ENCODE measurements around the gene MPC1. TPM values are rescaled to one million over a fixed set of nuclear protein-coding genes. Genes with fewer than 3 reads are reported as not detected.
A peak's percentile ranks its signal among the peaks of the same experiment; 100 is the strongest.

MPC1 gene
- total and polyA plus RNA-seq, 2 experiments from 2014 or later: 15.5 to 39.4 TPM

GRCh38 chr6:166352923-166353322, 29.8 kb downstream of the MPC1 start (continued):
- TF ChIP-seq, protein P1, sequence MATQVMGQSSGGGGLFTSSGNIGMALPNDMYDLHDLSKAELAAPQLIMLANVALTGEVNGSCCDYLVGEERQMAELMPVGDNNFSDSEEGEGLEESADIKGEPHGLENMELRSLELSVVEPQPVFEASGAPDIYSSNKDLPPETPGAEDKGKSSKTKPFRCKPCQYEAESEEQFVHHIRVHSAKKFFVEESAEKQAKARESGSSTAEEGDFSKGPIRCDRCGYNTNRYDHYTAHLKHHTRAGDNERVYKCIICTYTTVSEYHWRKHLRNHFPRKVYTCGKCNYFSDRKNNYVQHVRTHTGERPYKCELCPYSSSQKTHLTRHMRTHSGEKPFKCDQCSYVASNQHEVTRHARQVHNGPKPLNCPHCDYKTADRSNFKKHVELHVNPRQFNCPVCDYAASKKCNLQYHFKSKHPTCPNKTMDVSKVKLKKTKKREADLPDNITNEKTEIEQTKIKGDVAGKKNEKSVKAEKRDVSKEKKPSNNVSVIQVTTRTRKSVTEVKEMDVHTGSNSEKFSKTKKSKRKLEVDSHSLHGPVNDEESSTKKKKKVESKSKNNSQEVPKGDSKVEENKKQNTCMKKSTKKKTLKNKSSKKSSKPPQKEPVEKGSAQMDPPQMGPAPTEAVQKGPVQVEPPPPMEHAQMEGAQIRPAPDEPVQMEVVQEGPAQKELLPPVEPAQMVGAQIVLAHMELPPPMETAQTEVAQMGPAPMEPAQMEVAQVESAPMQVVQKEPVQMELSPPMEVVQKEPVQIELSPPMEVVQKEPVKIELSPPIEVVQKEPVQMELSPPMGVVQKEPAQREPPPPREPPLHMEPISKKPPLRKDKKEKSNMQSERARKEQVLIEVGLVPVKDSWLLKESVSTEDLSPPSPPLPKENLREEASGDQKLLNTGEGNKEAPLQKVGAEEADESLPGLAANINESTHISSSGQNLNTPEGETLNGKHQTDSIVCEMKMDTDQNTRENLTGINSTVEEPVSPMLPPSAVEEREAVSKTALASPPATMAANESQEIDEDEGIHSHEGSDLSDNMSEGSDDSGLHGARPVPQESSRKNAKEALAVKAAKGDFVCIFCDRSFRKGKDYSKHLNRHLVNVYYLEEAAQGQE (IDR thresholded peaks at IDR 0.05; ENCODE audit: unreplicated experiment): no peak
- TF ChIP-seq, protein P2, sequence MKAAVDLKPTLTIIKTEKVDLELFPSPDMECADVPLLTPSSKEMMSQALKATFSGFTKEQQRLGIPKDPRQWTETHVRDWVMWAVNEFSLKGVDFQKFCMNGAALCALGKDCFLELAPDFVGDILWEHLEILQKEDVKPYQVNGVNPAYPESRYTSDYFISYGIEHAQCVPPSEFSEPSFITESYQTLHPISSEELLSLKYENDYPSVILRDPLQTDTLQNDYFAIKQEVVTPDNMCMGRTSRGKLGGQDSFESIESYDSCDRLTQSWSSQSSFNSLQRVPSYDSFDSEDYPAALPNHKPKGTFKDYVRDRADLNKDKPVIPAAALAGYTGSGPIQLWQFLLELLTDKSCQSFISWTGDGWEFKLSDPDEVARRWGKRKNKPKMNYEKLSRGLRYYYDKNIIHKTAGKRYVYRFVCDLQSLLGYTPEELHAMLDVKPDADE (IDR thresholded peaks at IDR 0.05): no peak
- TF ChIP-seq STAT1 (IDR thresholded peaks at IDR 0.05; ENCODE audit: unreplicated experiment) (no peak), ZNF331 (CRISPR knock-in tag; IDR thresholded peaks at IDR 0.05; ENCODE audit: low read depth) (no peak), EZH2 (IDR thresholded peaks at IDR 0.05; ENCODE audit: low read depth, unreplicated experiment) (no peak), POLR2AphosphoS5 (IDR thresholded peaks at IDR 0.05; ENCODE audit: low read depth) (no peak)

GRCh38 chr6:166351715-166352285, 30.9 kb downstream of the MPC1 start:
- Histone ChIP-seq H3K27me3 (ENCODE audit: insufficient read depth) (no peaks in the 10 kb centered on the region), H3K4me2 (peak overlapping the region; percentile 40; the same call in 1 of the 2 replicates), H3K79me2 (replicated peaks; ENCODE audit: insufficient read depth) (no peaks in the 10 kb centered on the region), H3F3A (replicated peaks; ENCODE audit: low read depth) (no peaks in the 10 kb centered on the region), H3K36me3 (ENCODE audit: insufficient read depth) (no peaks in the 10 kb centered on the region), H3K27ac (ENCODE audit: low read depth) (no peak overlapping the region), H3K4me1 (ENCODE audit: insufficient read depth) (peaks cover 14% of the 10 kb centered on the region), H4K20me1 (replicated peaks; ENCODE audit: insufficient read depth) (no peaks in the 10 kb centered on the region), H3K9me2 (ENCODE audit: insufficient read depth) (no peaks in the 10 kb centered on the region), H3K4me3 (no peak overlapping the region), H2AFZ (no peak overlapping the region)
- Mint-ChIP-seq H3K36me3 (ENCODE audit: low read depth) (no peaks in the 10 kb centered on the region), H3K27me3 (ENCODE audit: insufficient read depth, low read depth, poor library complexity) (peaks cover 5% of the 10 kb centered on the region), H3K4me1 (peaks cover 9% of the 10 kb centered on the region), H3K4me3 (no peak overlapping the region), H3K9me3 (no peaks in the 10 kb centered on the region), H3K27ac (no peak overlapping the region)
- peak; percentile 69; the same call in 2 of the 3 replicates for ATAC-seq
- TF ChIP-seq ZNF114 (CRISPR knock-in tag; IDR thresholded peaks at IDR 0.05) (no peak), CTCF (conservative IDR thresholded peaks at IDR 0.05; ENCODE audit: low read depth in 2 of 2) (no peak), ZNF331 (CRISPR knock-in tag; IDR thresholded peaks at IDR 0.05; ENCODE audit: low read depth) (no peak)
- TF ChIP-seq, protein P2 (IDR thresholded peaks at IDR 0.05): no peak
- DNase-seq (ENCODE audit: low spot score): peak; percentile 36

All from GM23338 (cell line).